Spleen (tissue), 7 donors: ENCODE data around the gene RPS6KL1.

Source experiments
- POLR2A ChIP-seq, 3 donors: fragments of 450-650 bp; IDR thresholded peaks; one replicate each; pipeline ENCODE4 v1.5.1; 2017; ENCODE audit warnings: antibody characterized with exemption in 3 of 3, mild to moderate bottlenecking in 1 of 3
- TF ChIP-seq, protein P1 (sequence below), 11 experiments: fragments of 200-600 bp in 7 of 11; fragments of 450-650 bp in 4 of 11; sonication (generic) in 4 of 11; IDR thresholded peaks in 8 of 11; conservative IDR thresholded peaks in 3 of 11; 1 replicate in 7 of 11; 2 replicates in 4 of 11; pipeline versions ENCODE4 v1.4.0 to v1.8.0; 2016 to 2021; ENCODE audit warnings: antibody characterized with exemption in 11 of 11, inconsistent platforms in 4 of 11, mild to moderate bottlenecking in 1 of 11
- donor health status: DM: no; HTN: no; CAD: no; lungs with moderate emphysema.
- donor health status: DM: no; HTN: no; CAD: no.
- donor health status: DM: no; HTN: no; CAD: no.

DNA sequence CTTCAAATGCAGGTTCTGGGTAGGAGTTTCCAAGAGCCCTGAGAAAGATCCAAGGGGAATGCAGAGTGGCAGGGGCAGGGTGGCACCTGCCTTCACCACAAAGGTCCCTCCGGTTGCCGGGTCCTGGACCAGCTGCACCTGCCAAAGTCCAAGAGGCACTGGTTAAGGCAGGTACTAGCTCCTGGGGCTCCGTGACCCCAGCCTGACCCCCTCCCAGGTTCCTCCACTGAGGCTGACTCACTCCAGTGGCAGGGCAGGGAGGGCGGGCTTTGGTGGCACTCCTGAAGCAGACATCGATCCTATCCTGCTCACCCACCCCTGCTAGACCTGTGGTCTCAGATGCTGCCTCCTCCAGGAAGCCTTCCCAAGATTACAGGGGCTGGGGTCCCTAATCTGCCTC, 11.4 kb downstream of the RPS6KL1 start:
- TF ChIP-seq, protein P1, sequence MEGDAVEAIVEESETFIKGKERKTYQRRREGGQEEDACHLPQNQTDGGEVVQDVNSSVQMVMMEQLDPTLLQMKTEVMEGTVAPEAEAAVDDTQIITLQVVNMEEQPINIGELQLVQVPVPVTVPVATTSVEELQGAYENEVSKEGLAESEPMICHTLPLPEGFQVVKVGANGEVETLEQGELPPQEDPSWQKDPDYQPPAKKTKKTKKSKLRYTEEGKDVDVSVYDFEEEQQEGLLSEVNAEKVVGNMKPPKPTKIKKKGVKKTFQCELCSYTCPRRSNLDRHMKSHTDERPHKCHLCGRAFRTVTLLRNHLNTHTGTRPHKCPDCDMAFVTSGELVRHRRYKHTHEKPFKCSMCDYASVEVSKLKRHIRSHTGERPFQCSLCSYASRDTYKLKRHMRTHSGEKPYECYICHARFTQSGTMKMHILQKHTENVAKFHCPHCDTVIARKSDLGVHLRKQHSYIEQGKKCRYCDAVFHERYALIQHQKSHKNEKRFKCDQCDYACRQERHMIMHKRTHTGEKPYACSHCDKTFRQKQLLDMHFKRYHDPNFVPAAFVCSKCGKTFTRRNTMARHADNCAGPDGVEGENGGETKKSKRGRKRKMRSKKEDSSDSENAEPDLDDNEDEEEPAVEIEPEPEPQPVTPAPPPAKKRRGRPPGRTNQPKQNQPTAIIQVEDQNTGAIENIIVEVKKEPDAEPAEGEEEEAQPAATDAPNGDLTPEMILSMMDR (IDR thresholded peaks at IDR 0.05 in 8 of 11, conservative IDR thresholded peaks at IDR 0.05 in 3 of 11), result no peak
- TF ChIP-seq POLR2A (IDR thresholded peaks at IDR 0.05), result no peak
